GM23248 (cell line): Measurements from ENCODE around the gene IRF8. TPM values are rescaled to one million over a fixed set of nuclear protein-coding genes. Genes with fewer than 3 reads are reported as not detected.

Experiments
- DNase-seq: peaks from one replicate; pipeline ENCODE4 v3.0.0-alpha.2; 2015
- H2AFZ ChIP-seq: fragments of 200-600 bp; sonication (generic); 2 replicates; pipeline ENCODE4 v1.6.1; 2016; ENCODE audit warnings: antibody characterized with exemption
- H3F3A ChIP-seq: fragments of 200-600 bp; sonication (generic); 2 replicates; pipeline ENCODE4 v1.6.1; 2016; ENCODE audit warnings: mild to moderate bottlenecking, antibody characterized with exemption, mixed run types; ENCODE audit not compliant: insufficient read depth
- H3K27ac ChIP-seq: fragments of 200-600 bp; sonication (generic); 2 replicates; pipeline ENCODE4 v1.5.1; 2016; ENCODE audit warnings: mild to moderate bottlenecking
- H3K27me3 ChIP-seq: fragments of 200-600 bp; sonication (generic); replicated peaks from 2 replicates; pipeline ENCODE4 v1.6.1; 2016; ENCODE audit warnings: mild to moderate bottlenecking; ENCODE audit not compliant: insufficient read depth
- H3K36me3 ChIP-seq: fragments of 200-600 bp; sonication (generic); 2 replicates; pipeline ENCODE4 v1.6.1; 2016; ENCODE audit warnings: low read depth, mild to moderate bottlenecking
- H3K4me1 ChIP-seq: fragments of 200-600 bp; sonication (generic); 2 replicates; pipeline ENCODE4 v1.6.1; 2016; ENCODE audit warnings: mild to moderate bottlenecking; ENCODE audit not compliant: insufficient read depth
- H3K4me2 ChIP-seq: fragments of 200-600 bp; sonication (generic); one replicate; pipeline ENCODE4 v1.6.1; 2016; ENCODE audit warnings: mild to moderate bottlenecking; ENCODE audit not compliant: unreplicated experiment
- H3K4me3 ChIP-seq: fragments of 200-600 bp; sonication (generic); 2 replicates; pipeline ENCODE4 v1.5.1; 2016; ENCODE audit warnings: mild to moderate bottlenecking
- H3K79me2 ChIP-seq: fragments of 200-600 bp; sonication (generic); 2 replicates; pipeline ENCODE4 v1.6.1; 2016; ENCODE audit warnings: mild to moderate bottlenecking; ENCODE audit not compliant: insufficient read depth
- H3K9ac ChIP-seq: fragments of 200-600 bp; sonication (generic); 2 replicates; pipeline ENCODE4 v1.6.1; 2016; ENCODE audit warnings: mild to moderate bottlenecking
- H3K9me2 ChIP-seq: fragments of 200-600 bp; sonication (generic); 2 replicates; pipeline ENCODE4 v1.6.1; 2016; ENCODE audit warnings: mixed run types, mild to moderate bottlenecking, moderate library complexity; ENCODE audit not compliant: insufficient read depth
- H3K9me3 ChIP-seq: fragments of 200-600 bp; sonication (generic); one replicate; pipeline ENCODE4 v1.6.1; 2017; ENCODE audit warnings: low read depth
- H4K20me1 ChIP-seq: fragments of 200-600 bp; sonication (generic); 2 replicates; pipeline ENCODE4 v1.6.0; 2016; ENCODE audit not compliant: insufficient read depth
- EZH2 ChIP-seq: fragments of 200-600 bp; sonication (generic); IDR thresholded peaks from 2 replicates; pipeline ENCODE4 v1.6.1; 2018; ENCODE audit warnings: antibody characterized with exemption, mild to moderate bottlenecking; ENCODE audit not compliant: insufficient read depth, poor library complexity, severe bottlenecking
- EZH2phosphoT487 ChIP-seq: fragments of 200-600 bp; sonication (generic); IDR thresholded peaks from 2 replicates; pipeline ENCODE4 v1.6.1; 2018; ENCODE audit warnings: antibody characterized with exemption, moderate library complexity, mild to moderate bottlenecking, low read depth; ENCODE audit not compliant: insufficient read depth
- WGBS, 2 experiments: methylation state at CpG; one replicate each; pipeline ENCODE4 v1.1.6; 2015 to 2017; ENCODE audit warnings: low lambda C conversion rate in 2 of 2, low coverage in 1 of 2; ENCODE audit errors: missing lambda C conversion rate in 2 of 2; 5-methylcytosine and 5-hydroxymethylcytosine counted together
- in situ Hi-C: fragments of 300-500 bp; cut with MboI; formaldehyde crosslinking; loops from 2 replicates; pipeline ENCODE4 v1.15.0; 2020
- polyA plus RNA-seq: library from polyadenylated mRNA; unstranded; fragments of >200 nt; fragmentation: Nextera tagmentation; extraction: Ambion mirVana; gene quantifications from 2 replicates; pipeline ENCODE4 v1.2.1, GENCODE V29; 2016
- total RNA-seq: library from RNA; depleted of rRNA; stranded (reverse); fragments of >200 nt; shearing (Covaris generic); gene quantifications from 2 replicates; pipeline ENCODE4 v1.2.3, GENCODE V29; 2014

IRF8 gene
- total and polyA plus RNA-seq, 2 experiments from 2014 or later: 0.31 TPM; not detected in 1

GRCh38 chr16:85931596-85932402 is 32.8 kb downstream of the IRF8 start:
- 71 to 73% methylated on average over 23 of the region's 23 CpGs for WGBS, 2 experiments
- in situ Hi-C loops: no loop called here
- no peak overlapping the region for H3K9ac ChIP-seq
- DNase-seq: no peak
- no peak overlapping the region for H3K4me3 ChIP-seq
- H3K36me3 ChIP-seq: no peaks in the 10 kb centered on the region
- H4K20me1 ChIP-seq: no peaks in the 10 kb centered on the region
- peaks cover 72% of the 10 kb centered on the region for H3K27me3 ChIP-seq
- no peaks in the 10 kb centered on the region for H3K4me1 ChIP-seq
- H2AFZ ChIP-seq: no peak overlapping the region
- no peaks in the 10 kb centered on the region for H3K79me2 ChIP-seq
- no peak overlapping the region for H3K4me2 ChIP-seq
- no peak for TF ChIP-seq EZH2phosphoT487
- no peak for TF ChIP-seq EZH2
- H3K9me3 ChIP-seq: no peaks in the 10 kb centered on the region
- no peaks in the 10 kb centered on the region for H3K9me2 ChIP-seq
- no peaks in the 10 kb centered on the region for H3F3A ChIP-seq
- no peak overlapping the region for H3K27ac ChIP-seq

GRCh38 chr16:85934210-85934609 is 35.2 kb downstream of the IRF8 start:
- Histone ChIP-seq H3K9me2 (no peaks in the 10 kb centered on the region), H3K79me2 (no peaks in the 10 kb centered on the region), H3K9ac (no peak overlapping the region), H3F3A (no peaks in the 10 kb centered on the region), H2AFZ (no peak overlapping the region), H3K27me3 (peaks cover 64% of the 10 kb centered on the region), H3K4me3 (no peak overlapping the region), H3K4me2 (no peak overlapping the region), H3K9me3 (no peaks in the 10 kb centered on the region), H4K20me1 (no peaks in the 10 kb centered on the region), H3K27ac (no peak overlapping the region), H3K36me3 (no peaks in the 10 kb centered on the region), H3K4me1 (no peaks in the 10 kb centered on the region)
- WGBS, 2 experiments: 50% methylated on average over 9 of the region's 9 CpGs
- in situ Hi-C loops: no loop called here
- no peak for DNase-seq
- TF ChIP-seq EZH2phosphoT487 (no peak), EZH2 (no peak)

GRCh38 chr16:85935391-85935973 is 36.5 kb downstream of the IRF8 start:
- 60 to 62% methylated on average over 13 of the region's 13 CpGs for WGBS, 2 experiments

GRCh38 chr16:85935974-85936760 is 37.2 kb downstream of the IRF8 start:
- Histone ChIP-seq H3K79me2 (no peaks in the 10 kb centered on the region), H3K27ac (no peak overlapping the region), H3K4me3 (no peak overlapping the region), H3K4me1 (no peaks in the 10 kb centered on the region), H4K20me1 (no peaks in the 10 kb centered on the region), H3K9ac (no peak overlapping the region), H3K36me3 (no peaks in the 10 kb centered on the region), H3F3A (no peaks in the 10 kb centered on the region), H3K9me3 (no peaks in the 10 kb centered on the region), H2AFZ (no peak overlapping the region), H3K27me3 (peaks cover 62% of the 10 kb centered on the region), H3K4me2 (no peak overlapping the region), H3K9me2 (no peaks in the 10 kb centered on the region)
- in situ Hi-C loops: no loop called here
- DNase-seq: no peak
- WGBS, 2 experiments: 36 to 37% methylated on average over 22 of the region's 22 CpGs
- TF ChIP-seq EZH2phosphoT487 (no peak), EZH2 (no peak)

More at GRCh38 chr16:85935391-85935973, 36.5 kb downstream of the IRF8 start:
- no peak for DNase-seq
- Histone ChIP-seq H3K27ac (no peak overlapping the region), H3K4me1 (no peaks in the 10 kb centered on the region), H3K9me2 (no peaks in the 10 kb centered on the region), H3K36me3 (no peaks in the 10 kb centered on the region), H3K27me3 (peaks cover 64% of the 10 kb centered on the region), H4K20me1 (no peaks in the 10 kb centered on the region), H3K4me2 (no peak overlapping the region), H3F3A (no peaks in the 10 kb centered on the region), H3K4me3 (no peak overlapping the region), H3K9ac (no peak overlapping the region), H3K79me2 (no peaks in the 10 kb centered on the region), H2AFZ (no peak overlapping the region), H3K9me3 (no peaks in the 10 kb centered on the region)
- in situ Hi-C loops: no loop called here
- TF ChIP-seq EZH2phosphoT487: no peak
- no peak for TF ChIP-seq EZH2
